GM23248 (cell line): Measurements from ENCODE around the gene SLAIN2. TPM values are rescaled to one million over a fixed set of nuclear protein-coding genes. Genes with fewer than 3 reads are reported as not detected.
A peak's percentile ranks its signal among the peaks of the same experiment; 100 is the strongest.

Experiments
- DNase-seq: peaks from one replicate; pipeline ENCODE4 v3.0.0-alpha.2; 2015
- H2AFZ ChIP-seq: fragments of 200-600 bp; sonication (generic); 2 replicates; pipeline ENCODE4 v1.6.1; 2016; ENCODE audit warnings: antibody characterized with exemption
- H3F3A ChIP-seq: fragments of 200-600 bp; sonication (generic); 2 replicates; pipeline ENCODE4 v1.6.1; 2016; ENCODE audit warnings: mild to moderate bottlenecking, antibody characterized with exemption, mixed run types; ENCODE audit not compliant: insufficient read depth
- H3K27ac ChIP-seq: fragments of 200-600 bp; sonication (generic); 2 replicates; pipeline ENCODE4 v1.5.1; 2016; ENCODE audit warnings: mild to moderate bottlenecking
- H3K27me3 ChIP-seq: fragments of 200-600 bp; sonication (generic); replicated peaks from 2 replicates; pipeline ENCODE4 v1.6.1; 2016; ENCODE audit warnings: mild to moderate bottlenecking; ENCODE audit not compliant: insufficient read depth
- H3K36me3 ChIP-seq: fragments of 200-600 bp; sonication (generic); 2 replicates; pipeline ENCODE4 v1.6.1; 2016; ENCODE audit warnings: low read depth, mild to moderate bottlenecking
- H3K4me1 ChIP-seq: fragments of 200-600 bp; sonication (generic); 2 replicates; pipeline ENCODE4 v1.6.1; 2016; ENCODE audit warnings: mild to moderate bottlenecking; ENCODE audit not compliant: insufficient read depth
- H3K4me2 ChIP-seq: fragments of 200-600 bp; sonication (generic); one replicate; pipeline ENCODE4 v1.6.1; 2016; ENCODE audit warnings: mild to moderate bottlenecking; ENCODE audit not compliant: unreplicated experiment
- H3K4me3 ChIP-seq: fragments of 200-600 bp; sonication (generic); 2 replicates; pipeline ENCODE4 v1.5.1; 2016; ENCODE audit warnings: mild to moderate bottlenecking
- H3K79me2 ChIP-seq: fragments of 200-600 bp; sonication (generic); 2 replicates; pipeline ENCODE4 v1.6.1; 2016; ENCODE audit warnings: mild to moderate bottlenecking; ENCODE audit not compliant: insufficient read depth
- H3K9ac ChIP-seq: fragments of 200-600 bp; sonication (generic); 2 replicates; pipeline ENCODE4 v1.6.1; 2016; ENCODE audit warnings: mild to moderate bottlenecking
- H3K9me2 ChIP-seq: fragments of 200-600 bp; sonication (generic); 2 replicates; pipeline ENCODE4 v1.6.1; 2016; ENCODE audit warnings: mixed run types, mild to moderate bottlenecking, moderate library complexity; ENCODE audit not compliant: insufficient read depth
- H3K9me3 ChIP-seq: fragments of 200-600 bp; sonication (generic); one replicate; pipeline ENCODE4 v1.6.1; 2017; ENCODE audit warnings: low read depth
- H4K20me1 ChIP-seq: fragments of 200-600 bp; sonication (generic); 2 replicates; pipeline ENCODE4 v1.6.0; 2016; ENCODE audit not compliant: insufficient read depth
- EZH2 ChIP-seq: fragments of 200-600 bp; sonication (generic); IDR thresholded peaks from 2 replicates; pipeline ENCODE4 v1.6.1; 2018; ENCODE audit warnings: antibody characterized with exemption, mild to moderate bottlenecking; ENCODE audit not compliant: insufficient read depth, poor library complexity, severe bottlenecking
- EZH2phosphoT487 ChIP-seq: fragments of 200-600 bp; sonication (generic); IDR thresholded peaks from 2 replicates; pipeline ENCODE4 v1.6.1; 2018; ENCODE audit warnings: antibody characterized with exemption, moderate library complexity, mild to moderate bottlenecking, low read depth; ENCODE audit not compliant: insufficient read depth
- WGBS, 2 experiments: methylation state at CpG; one replicate each; pipeline ENCODE4 v1.1.6; 2015 to 2017; ENCODE audit warnings: low lambda C conversion rate in 2 of 2, low coverage in 1 of 2; ENCODE audit errors: missing lambda C conversion rate in 2 of 2; 5-methylcytosine and 5-hydroxymethylcytosine counted together
- in situ Hi-C: fragments of 300-500 bp; cut with MboI; formaldehyde crosslinking; loops from 2 replicates; pipeline ENCODE4 v1.15.0; 2020
- polyA plus RNA-seq: library from polyadenylated mRNA; unstranded; fragments of >200 nt; fragmentation: Nextera tagmentation; extraction: Ambion mirVana; gene quantifications from 2 replicates; pipeline ENCODE4 v1.2.1, GENCODE V29; 2016
- total RNA-seq: library from RNA; depleted of rRNA; stranded (reverse); fragments of >200 nt; shearing (Covaris generic); gene quantifications from 2 replicates; pipeline ENCODE4 v1.2.3, GENCODE V29; 2014

SLAIN2 gene
- total and polyA plus RNA-seq, 2 experiments from 2014 or later: 41.9 to 60.4 TPM

DNA sequence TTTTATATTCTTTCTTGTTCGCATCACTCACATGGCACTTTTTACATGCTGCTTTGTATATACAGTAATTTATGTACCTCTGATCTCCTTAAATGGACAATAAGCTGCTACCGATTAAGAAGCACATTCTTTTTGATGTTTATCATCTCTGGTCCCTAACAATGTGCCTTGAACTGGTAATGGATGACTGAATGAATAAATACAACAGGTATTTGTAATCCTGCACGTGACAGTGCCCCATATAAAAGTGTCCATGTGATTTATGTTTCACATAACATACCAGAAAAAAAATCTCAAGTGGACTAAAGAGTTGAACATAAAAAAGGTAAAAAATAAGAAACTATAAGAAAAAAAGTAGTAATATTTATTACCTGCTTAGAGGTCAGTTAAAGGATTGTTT is 7.7 kb upstream of the SLAIN2 start:
- TF ChIP-seq EZH2 (no peak), EZH2phosphoT487 (no peak)
- Histone ChIP-seq H3K9me2 (no peaks in the 10 kb centered on the region), H3K9ac (no peak overlapping the region), H3K79me2 (peaks cover 11% of the 10 kb centered on the region; the same call in 1 of the 2 replicates), H4K20me1 (no peaks in the 10 kb centered on the region), H3K9me3 (no peaks in the 10 kb centered on the region), H3K27me3 (no peaks in the 10 kb centered on the region), H3K4me1 (peaks cover 62% of the 10 kb centered on the region), H3K4me2 (peak overlapping the region; percentile 22), H3F3A (peaks cover 36% of the 10 kb centered on the region), H3K36me3 (no peaks in the 10 kb centered on the region), H2AFZ (no peak overlapping the region), H3K27ac (no peak overlapping the region), H3K4me3 (no peak overlapping the region)
- DNase-seq: peak; percentile 27
- 19 to 28% methylated on average over 3 of the region's 3 CpGs for WGBS, 2 experiments
- in situ Hi-C loops: no loop called here

GRCh38 chr4:48334236-48334635 is 7.1 kb upstream of the SLAIN2 start:
- no peaks in the 10 kb centered on the region for H3K9me3 ChIP-seq
- H3K27me3 ChIP-seq: no peaks in the 10 kb centered on the region
- TF ChIP-seq EZH2 (no peak), EZH2phosphoT487 (no peak)
- H3K36me3 ChIP-seq: no peaks in the 10 kb centered on the region
- no peak overlapping the region for H2AFZ ChIP-seq
- H3K4me2 ChIP-seq: no peak overlapping the region
- H3F3A ChIP-seq: peaks cover 38% of the 10 kb centered on the region
- H4K20me1 ChIP-seq: no peaks in the 10 kb centered on the region
- H3K4me3 ChIP-seq: no peak overlapping the region
- H3K9ac ChIP-seq: no peak overlapping the region
- H3K27ac ChIP-seq: no peak overlapping the region
- WGBS, 2 experiments: 94 to 98% methylated on average over 4 of the region's 4 CpGs
- peaks cover 61% of the 10 kb centered on the region for H3K4me1 ChIP-seq
- H3K79me2 ChIP-seq: peaks cover 17% of the 10 kb centered on the region
- DNase-seq: no peak
- no peaks in the 10 kb centered on the region for H3K9me2 ChIP-seq
- in situ Hi-C loops: no loop called here

- no peak overlapping the region for H3K4me2 ChIP-seq
- DNase-seq: no peak
- no peak for TF ChIP-seq EZH2
- TF ChIP-seq EZH2phosphoT487: no peak
- no peaks in the 10 kb centered on the region for H3K27me3 ChIP-seq
- in situ Hi-C loops: no loop called here
- peaks cover 24% of the 10 kb centered on the region for H3K79me2 ChIP-seq
- H3K9me2 ChIP-seq: no peaks in the 10 kb centered on the region
- no peaks in the 10 kb centered on the region for H3K9me3 ChIP-seq
- no peak overlapping the region for H2AFZ ChIP-seq
- H3K9ac ChIP-seq: no peak overlapping the region
- 76 to 78% methylated on average over 5 of the region's 5 CpGs for WGBS, 2 experiments
- no peak overlapping the region for H3K4me3 ChIP-seq
- no peak overlapping the region for H3K27ac ChIP-seq
- H3K36me3 ChIP-seq: no peaks in the 10 kb centered on the region
- H3F3A ChIP-seq: peaks cover 45% of the 10 kb centered on the region
- no peaks in the 10 kb centered on the region for H4K20me1 ChIP-seq
- peaks cover 59% of the 10 kb centered on the region for H3K4me1 ChIP-seq
Measured at GRCh38 chr4:48334900-48335384, 6.4 kb upstream of the SLAIN2 start.

- Histone ChIP-seq H4K20me1 (no peaks in the 10 kb centered on the region), H3K27me3 (no peaks in the 10 kb centered on the region), H3F3A (peaks cover 42% of the 10 kb centered on the region), H3K4me1 (peaks cover 50% of the 10 kb centered on the region), H3K79me2 (peaks cover 25% of the 10 kb centered on the region), H3K27ac (no peak overlapping the region), H3K36me3 (no peaks in the 10 kb centered on the region), H2AFZ (no peak overlapping the region), H3K4me2 (no peak overlapping the region), H3K4me3 (no peak overlapping the region), H3K9me3 (no peaks in the 10 kb centered on the region), H3K9me2 (no peaks in the 10 kb centered on the region), H3K9ac (no peak overlapping the region)
- TF ChIP-seq EZH2 (no peak), EZH2phosphoT487 (no peak)
- 93 to 94% methylated on average over 3 of the region's 3 CpGs for WGBS, 2 experiments
- DNase-seq: no peak
- in situ Hi-C loops: no loop called here
Measured at GRCh38 chr4:48336146-48336870, 5.0 kb upstream of the SLAIN2 start.
